ENCODE results near the gene AMFR.

DNA sequence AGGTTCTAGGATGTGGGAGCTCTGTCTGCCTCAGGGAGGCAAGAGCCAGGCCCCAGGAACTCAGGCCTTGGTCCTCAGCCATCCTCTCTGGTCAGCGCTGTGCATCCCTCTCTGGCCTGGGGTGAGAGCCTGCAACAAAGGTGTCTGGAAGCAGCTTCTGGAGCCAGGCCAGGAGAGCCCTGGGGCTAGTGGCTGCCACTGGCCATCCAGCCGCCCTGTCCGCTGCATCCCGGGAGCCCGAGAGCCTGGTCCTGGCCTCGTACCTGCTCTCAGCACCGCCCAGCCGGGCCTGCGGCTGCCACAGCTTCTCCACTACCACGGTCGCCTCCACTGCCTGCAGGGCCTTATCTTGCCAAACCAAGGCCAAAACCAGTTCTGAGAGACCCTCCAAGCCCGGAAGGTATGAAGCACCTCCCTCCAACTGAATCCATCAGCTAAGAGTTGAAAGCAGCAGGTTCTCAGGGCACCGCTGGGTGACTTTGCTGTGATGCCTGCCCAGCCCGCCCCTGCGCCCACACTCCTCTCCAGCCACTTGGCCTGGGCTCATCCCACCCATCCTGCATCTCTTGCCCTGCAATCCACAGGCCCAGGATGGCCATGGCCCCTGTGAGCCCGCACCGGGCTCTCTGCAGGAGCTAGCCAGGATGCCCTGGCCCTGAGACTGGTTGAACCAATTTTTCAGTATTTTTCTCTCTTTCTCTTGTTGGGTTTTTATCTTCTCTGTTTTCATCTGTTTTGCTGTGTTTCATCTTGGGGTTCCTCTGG, 85.7 kb downstream of the AMFR start:
- TF ChIP-seq, protein P1, sequence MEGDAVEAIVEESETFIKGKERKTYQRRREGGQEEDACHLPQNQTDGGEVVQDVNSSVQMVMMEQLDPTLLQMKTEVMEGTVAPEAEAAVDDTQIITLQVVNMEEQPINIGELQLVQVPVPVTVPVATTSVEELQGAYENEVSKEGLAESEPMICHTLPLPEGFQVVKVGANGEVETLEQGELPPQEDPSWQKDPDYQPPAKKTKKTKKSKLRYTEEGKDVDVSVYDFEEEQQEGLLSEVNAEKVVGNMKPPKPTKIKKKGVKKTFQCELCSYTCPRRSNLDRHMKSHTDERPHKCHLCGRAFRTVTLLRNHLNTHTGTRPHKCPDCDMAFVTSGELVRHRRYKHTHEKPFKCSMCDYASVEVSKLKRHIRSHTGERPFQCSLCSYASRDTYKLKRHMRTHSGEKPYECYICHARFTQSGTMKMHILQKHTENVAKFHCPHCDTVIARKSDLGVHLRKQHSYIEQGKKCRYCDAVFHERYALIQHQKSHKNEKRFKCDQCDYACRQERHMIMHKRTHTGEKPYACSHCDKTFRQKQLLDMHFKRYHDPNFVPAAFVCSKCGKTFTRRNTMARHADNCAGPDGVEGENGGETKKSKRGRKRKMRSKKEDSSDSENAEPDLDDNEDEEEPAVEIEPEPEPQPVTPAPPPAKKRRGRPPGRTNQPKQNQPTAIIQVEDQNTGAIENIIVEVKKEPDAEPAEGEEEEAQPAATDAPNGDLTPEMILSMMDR (IDR thresholded peaks at IDR 0.05) = no peak
- TF ChIP-seq ZFX (IDR thresholded peaks at IDR 0.05; ENCODE audit: borderline replicate concordance) = no peak

All from 22Rv1 (cell line).